ENCODE results near the gene PTPN1.
A peak's percentile ranks its signal among the peaks of the same experiment; 100 is the strongest.
"Not testable (repeated sequence)": the region's sequence is repeated elsewhere in the genome, so short reads cannot be mapped to it uniquely, and the experiment has no call there.

The PTPN1 gene

GRCh38 chr20:50482396-50482981, 27.7 kb upstream of the PTPN1 start:
- no peak for DNase-seq

GRCh38 chr20:50484271-50484976, 25.8 kb upstream of the PTPN1 start:
- DNase-seq, result peak in 1 of 2 experiments; percentile 26

- DNase-seq, result no peak
Observed at GRCh38 chr20:50487397-50487796, 22.8 kb upstream of the PTPN1 start.

- DNase-seq, result no peak
Observed at GRCh38 chr20:50488236-50488806, 21.9 kb upstream of the PTPN1 start.

GRCh38 chr20:50491168-50491567, 19.0 kb upstream of the PTPN1 start:
- no peak for DNase-seq

GRCh38 chr20:50491926-50492634, 18.1 kb upstream of the PTPN1 start:
- DNase-seq, result no peak

GRCh38 chr20:50493881-50494253, 16.3 kb upstream of the PTPN1 start:
- DNase-seq, result no peak

GRCh38 chr20:50494428-50494827, 15.8 kb upstream of the PTPN1 start:
- no peak for DNase-seq

- DNase-seq, result no peak
Observed at GRCh38 chr20:50496773-50497385, 13.3 kb upstream of the PTPN1 start.

GRCh38 chr20:50498071-50498776, 12.0 kb upstream of the PTPN1 start:
- DNase-seq, result no peak

- DNase-seq, result no peak
Observed at GRCh38 chr20:50499938-50500337, 10.2 kb upstream of the PTPN1 start.

- DNase-seq, result no peak
Observed at GRCh38 chr20:50501972-50502745, 8.0 kb upstream of the PTPN1 start.

- DNase-seq, result peak in 1 of 2 experiments; percentile 26
Observed at GRCh38 chr20:50504231-50504823, 5.9 kb upstream of the PTPN1 start.

- DNase-seq, result no peak
Observed at GRCh38 chr20:50506270-50506579, 4.0 kb upstream of the PTPN1 start.

GRCh38 chr20:50507745-50508144, 2.4 kb upstream of the PTPN1 start:
- not testable (repeated sequence) for DNase-seq

- no peak for DNase-seq
Observed at GRCh38 chr20:50508171-50508755, 1.9 kb upstream of the PTPN1 start.

- peak in 1 of 2 experiments; percentile 16 for DNase-seq
Observed at GRCh38 chr20:50510706-50511542, 741 bp downstream of the PTPN1 start.

- DNase-seq, result no peak
Observed at GRCh38 chr20:50512323-50512722, 2.1 kb downstream of the PTPN1 start.

GRCh38 chr20:50513169-50514034, 3.2 kb downstream of the PTPN1 start:
- DNase-seq, result no peak

- DNase-seq, result no peak
Observed at GRCh38 chr20:50514035-50514337, 3.8 kb downstream of the PTPN1 start.

Data from AML-193 (cell line).